Measurements from ENCODE around the gene COA5.

COA5 gene

DNA sequence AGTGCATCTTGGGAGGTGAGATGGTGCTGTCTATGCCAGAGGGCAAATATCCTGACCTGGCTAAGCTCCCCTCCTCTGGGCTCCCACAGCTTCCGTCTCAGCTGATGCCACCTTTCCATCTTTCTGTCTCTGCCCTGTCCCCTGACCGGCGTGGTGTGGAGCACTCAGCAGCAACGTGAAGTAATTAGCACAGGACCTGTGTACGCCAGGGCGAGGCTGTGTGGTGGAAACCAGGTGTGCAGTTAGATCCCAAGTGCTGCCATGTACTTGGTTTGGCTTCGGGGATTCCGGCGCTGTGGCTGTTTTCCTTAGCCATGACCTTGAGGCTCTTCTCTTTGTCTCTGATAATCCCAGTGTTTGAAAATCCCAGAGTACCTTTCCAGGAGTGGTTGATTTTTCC is 36.5 kb downstream of the COA5 start:
- no peak for DNase-seq (ENCODE audit: low spot score)

DNA sequence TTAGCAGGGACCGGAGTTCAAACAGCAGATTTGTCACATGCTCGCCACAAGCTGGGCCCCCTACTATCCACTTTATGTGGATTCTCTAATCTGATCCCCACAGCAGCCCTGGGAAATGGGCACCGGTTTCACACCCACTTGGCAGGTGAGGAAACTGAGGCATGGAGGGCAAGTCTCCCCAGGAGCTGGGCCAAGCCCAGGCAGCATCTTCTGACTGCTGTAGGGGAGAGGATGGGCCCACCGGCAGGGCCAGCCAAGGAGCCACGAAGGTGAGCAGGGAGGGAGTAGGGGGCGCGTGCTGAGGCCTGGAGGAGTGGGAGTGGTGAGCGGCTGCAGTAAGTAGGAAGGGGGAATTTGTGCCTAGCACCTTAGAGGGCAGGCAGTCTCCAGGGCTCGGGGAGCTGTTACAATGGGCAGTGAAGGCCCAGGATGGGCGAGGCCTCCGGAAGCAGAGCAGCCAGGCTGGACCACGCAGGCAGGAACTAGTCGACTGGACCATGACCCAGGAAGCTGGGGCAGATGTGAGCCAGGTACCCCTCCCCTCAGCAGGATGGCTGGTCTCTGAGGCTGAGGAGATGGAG is 37.1 kb downstream of the COA5 start:
- no peak for DNase-seq (ENCODE audit: low spot score)

DNA sequence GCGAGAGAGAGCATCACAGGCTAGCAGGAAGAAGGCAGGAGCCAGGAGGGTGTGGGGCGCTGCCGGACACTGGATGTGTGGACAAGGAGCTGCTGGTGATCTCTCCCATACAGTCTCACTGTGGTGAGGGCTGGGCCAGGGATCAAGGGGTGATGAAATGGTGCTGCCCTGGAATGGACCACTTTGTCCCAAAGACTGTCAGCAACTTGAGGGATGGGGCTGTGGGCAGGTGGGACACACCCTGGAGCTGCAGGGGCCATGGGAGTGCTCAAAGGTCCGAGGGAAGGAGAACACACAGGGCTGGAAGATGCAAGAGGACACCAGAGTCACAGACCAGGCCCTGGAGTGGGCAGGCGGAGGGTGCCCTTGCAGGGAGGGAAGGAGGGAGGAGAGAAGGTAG is 38.0 kb downstream of the COA5 start:
- DNase-seq (ENCODE audit: low spot score) = no peak

GRCh38 chr2:98569915-98570314 is 38.4 kb downstream of the COA5 start:
- no peak for DNase-seq (ENCODE audit: low spot score)

GRCh38 chr2:98569197-98569793 is 39.0 kb downstream of the COA5 start:
- DNase-seq (ENCODE audit: low spot score) = peak; percentile 64

DNA sequence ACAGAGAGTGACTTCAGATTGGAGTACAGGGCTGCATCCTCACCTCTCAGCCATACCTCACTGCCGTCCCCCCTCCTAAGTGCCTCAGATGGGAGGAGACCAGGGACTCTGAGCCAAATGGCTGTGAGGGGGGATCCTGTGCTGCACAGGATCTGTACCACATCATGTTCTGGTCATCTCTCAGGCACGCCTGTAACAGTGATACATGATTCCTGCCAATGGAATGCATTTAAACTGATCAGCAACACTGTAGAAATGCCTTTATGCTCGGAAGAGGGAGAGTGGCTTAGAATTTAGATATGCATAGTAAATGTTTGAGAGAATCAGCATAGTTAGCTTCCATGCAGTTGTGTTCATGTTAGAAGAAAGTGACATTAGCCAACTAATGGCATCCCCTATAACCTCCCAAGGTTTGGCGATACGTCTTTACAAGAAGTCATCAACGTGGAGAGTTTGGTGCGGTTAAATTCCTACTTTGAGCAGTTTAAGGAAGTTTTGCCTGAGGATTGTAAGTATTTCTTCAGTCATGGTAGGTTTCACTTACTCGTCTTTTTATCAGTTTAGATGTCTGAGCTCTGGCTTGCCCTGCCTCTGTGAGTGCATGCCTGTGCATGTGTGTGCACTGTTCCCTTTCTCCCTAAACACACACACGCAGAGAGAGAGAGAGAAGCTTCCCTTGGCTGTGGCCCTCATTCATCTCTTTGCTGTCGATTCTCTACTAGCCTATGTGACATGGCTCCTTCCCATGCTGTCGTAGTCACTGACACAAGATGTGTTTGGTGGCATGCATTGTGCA is 40.0 kb downstream of the COA5 start:
- no peak for DNase-seq (ENCODE audit: low spot score)

GRCh38 chr2:98565941-98566340 is 42.4 kb downstream of the COA5 start:
- no peak for DNase-seq (ENCODE audit: low spot score)

DNA sequence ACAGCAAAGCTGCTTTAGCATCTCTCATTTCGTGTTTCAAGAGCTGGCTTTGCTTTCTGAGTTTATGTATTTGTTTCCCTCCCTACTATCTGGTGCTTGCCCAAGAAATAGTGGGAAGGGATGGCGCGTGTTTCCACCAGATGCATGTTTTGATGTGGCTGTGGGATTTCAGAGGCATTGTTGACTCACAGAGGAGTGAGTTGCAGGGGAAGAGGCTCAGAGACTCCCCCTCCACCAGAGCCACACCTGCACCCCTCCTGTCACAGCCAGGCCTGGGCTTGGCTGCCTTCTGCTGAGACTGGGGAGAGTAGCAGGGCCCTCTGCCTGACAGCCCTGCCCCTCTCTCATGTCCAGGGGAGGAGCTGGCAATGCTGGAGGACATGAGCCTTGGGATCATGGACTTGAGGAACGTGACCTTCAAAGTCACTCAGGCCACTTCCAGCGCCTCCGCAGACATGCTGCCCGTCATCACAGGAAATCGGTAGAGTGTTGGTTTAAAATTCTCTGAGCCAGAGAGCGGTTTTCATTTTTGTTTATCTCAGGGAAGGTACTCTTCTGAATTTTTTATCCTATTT is 42.9 kb downstream of the COA5 start:
- DNase-seq (ENCODE audit: low spot score) = no peak

GRCh38 chr2:98564541-98565132 is 43.7 kb downstream of the COA5 start:
- DNase-seq (ENCODE audit: low spot score) = no peak

- DNase-seq (ENCODE audit: low spot score) = no peak
These were observed 44.9 kb downstream of the COA5 start for GRCh38 chr2:98563394-98563793.

DNA sequence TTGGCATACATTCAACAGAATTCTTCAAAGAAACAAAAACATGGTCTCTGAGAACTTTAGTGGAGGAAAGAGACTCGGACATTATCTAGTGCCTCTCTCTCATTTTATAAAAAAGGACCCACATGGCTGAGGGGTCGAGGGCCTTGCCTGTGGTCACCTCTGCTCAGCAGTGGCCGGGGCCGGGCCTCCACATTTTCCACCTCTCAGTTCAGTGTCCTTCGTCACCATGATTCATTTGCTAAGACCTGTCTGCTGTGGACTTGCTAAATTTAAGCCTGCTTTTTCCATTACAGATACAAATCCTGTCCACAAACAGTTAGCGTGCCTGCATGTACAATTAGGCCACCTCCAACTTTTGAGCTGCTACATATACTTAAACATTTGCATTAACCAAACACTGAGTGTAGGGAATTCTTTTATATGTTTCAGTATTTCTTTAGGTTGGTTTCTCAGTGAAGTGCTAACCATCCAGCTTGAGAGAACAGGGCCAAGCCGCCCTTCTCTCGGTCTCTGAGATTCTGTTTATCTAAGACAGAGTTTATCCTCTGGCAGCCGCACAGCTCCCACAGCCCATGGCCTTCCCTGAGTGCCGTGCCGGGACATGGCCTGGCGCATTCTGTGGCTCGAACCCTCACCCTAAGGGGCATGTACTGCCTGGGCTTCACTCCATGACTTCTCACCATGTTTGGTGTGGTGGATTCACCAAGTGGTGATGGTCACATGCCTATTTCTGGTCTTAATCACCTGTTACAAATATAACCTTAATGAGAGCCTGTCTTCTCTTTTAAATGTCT is 46.2 kb downstream of the COA5 start:
- no peak for DNase-seq (ENCODE audit: low spot score)

- DNase-seq (ENCODE audit: low spot score) = no peak
These were observed 47.3 kb downstream of the COA5 start for GRCh38 chr2:98561018-98561417.

GRCh38 chr2:98560256-98560771 is 48.0 kb downstream of the COA5 start:
- DNase-seq (ENCODE audit: low spot score) = no peak

GRCh38 chr2:98559581-98559980 is 48.7 kb downstream of the COA5 start:
- no peak for DNase-seq (ENCODE audit: low spot score)

DNA sequence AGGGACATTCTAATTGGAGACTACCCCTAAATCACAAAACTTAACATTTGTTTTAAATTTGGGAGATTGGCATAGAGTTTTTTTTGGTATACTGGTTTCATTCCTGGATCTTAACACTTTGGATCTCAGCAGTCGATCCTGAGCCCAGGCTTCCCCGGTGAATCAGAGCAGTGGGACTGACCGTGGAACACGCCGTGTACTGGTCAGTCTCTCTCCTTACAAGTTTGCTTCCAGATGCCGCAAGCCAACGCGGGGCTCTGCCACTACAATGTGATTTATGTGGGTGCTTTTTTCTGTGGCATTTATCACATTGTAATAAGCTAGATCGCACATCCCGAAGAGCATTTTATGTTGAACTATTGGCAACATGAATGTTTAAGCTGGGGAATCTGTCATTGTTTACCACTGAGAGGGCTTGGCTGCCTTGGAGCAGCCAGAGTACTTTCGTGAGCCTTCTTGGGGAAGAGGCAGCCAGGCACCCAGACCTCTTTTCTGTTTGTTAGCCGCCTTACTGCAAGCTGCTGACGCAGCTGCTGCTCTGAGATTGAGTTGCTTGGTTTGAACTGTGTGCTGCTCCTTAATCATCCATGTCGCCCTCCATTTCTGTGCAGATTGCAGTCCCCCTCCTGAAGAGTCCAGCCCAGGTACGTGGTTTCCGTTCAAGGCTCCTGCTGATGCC is 49.3 kb downstream of the COA5 start:
- DNase-seq (ENCODE audit: low spot score) = no peak

GRCh38 chr2:98556344-98557033 is 51.8 kb downstream of the COA5 start:
- DNase-seq (ENCODE audit: low spot score) = no peak

GRCh38 chr2:98555696-98556095 is 52.6 kb downstream of the COA5 start:
- DNase-seq (ENCODE audit: low spot score) = no peak

DNA sequence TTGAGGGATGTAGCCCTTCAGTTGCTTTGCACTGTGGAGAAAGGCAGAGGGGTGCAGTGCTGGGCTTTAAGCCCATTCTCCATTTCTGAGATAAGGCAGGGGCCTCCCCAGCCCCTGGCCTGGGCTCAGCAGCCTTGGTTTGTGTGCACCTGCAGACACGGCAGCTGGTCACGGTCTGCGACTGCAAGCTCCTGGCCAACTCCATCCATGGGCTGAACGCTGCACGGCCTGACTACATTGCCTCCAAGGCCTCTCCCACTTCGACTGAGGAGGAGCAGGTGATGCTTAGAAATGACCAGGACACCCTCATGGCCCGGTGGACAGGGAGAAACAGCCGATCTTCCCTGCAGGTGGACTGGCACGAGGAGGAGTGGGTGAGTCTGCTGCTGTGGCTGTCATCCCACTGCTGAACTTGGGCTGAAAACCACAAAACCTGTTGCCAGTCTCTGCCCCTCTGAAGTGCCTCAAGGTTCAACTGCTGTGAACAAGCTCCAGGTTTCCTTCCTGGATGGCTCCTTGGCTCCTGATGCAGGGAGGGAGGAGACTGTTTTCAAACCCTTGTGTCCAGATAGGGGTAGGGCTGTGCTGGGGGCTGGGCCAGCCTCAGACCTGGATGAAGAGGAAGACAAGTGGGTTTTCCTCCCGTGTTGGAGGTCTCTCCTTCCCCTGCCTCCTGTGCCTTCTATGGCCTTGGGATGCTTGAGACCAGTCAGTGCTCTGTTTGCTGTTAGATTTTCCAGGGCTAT is 54.0 kb downstream of the COA5 start:
- DNase-seq (ENCODE audit: low spot score) = no peak

DNA sequence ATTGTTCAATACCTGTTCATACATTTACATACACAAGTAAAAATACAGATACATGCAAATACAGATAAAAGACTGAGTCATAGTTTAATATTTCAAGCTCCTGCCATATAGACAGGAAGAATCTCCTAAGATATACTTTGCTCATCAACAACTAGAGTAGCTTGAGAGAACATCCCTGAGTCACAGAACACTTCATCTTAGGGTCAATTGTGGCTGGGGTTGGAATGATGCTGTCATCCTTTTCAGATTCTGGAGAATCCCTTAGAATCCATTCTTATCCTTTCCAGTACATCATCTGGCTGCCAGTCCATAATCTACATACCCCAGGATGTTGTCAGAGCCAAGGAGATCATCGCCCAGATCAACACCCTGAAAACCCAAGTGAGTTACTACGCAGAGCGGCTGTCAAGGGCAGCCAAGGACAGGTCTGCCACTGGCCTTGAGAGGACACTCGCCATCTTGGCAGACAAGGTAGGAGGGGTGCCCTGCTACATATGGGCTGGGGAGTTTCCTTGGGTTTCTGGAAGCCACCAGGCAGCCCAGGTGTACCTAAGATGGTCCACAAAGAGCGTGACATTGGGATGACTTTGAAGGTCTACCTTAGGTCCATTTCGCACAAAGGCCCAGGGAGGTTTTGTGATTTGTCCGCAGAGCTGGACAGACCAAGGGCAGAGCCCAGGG is 55.7 kb downstream of the COA5 start:
- DNase-seq (ENCODE audit: low spot score) = no peak
